HG02884 (cell line): Measurements from ENCODE around the gene PDGFC.

ENCODE experiments used
- ATAC-seq: cut with Tn5 transposase; IDR thresholded peaks from one replicate; pipeline ENCODE4 v1.9.1; 2021; ENCODE audit warnings: mild to moderate bottlenecking, moderate library complexity; ENCODE audit not compliant: unreplicated experiment

PDGFC gene

GRCh38 chr4:156790866-156791265 is 180.7 kb downstream of the PDGFC start:
- no peak for ATAC-seq

GRCh38 chr4:156788782-156789181 is 182.8 kb downstream of the PDGFC start:
- no peak for ATAC-seq

GRCh38 chr4:156786713-156787112 is 184.9 kb downstream of the PDGFC start:
- no peak for ATAC-seq

GRCh38 chr4:156784970-156785369 is 186.6 kb downstream of the PDGFC start:
- ATAC-seq, result no peak

- ATAC-seq, result no peak
These were observed 187.6 kb downstream of the PDGFC start for GRCh38 chr4:156783966-156784365.

GRCh38 chr4:156782491-156782890 is 189.1 kb downstream of the PDGFC start:
- no peak for ATAC-seq

GRCh38 chr4:156781852-156782251 is 189.7 kb downstream of the PDGFC start:
- ATAC-seq, result no peak

GRCh38 chr4:156779774-156780173 is 191.8 kb downstream of the PDGFC start:
- no peak for ATAC-seq

- ATAC-seq, result no peak
These were observed 192.6 kb downstream of the PDGFC start for GRCh38 chr4:156779042-156779441.

GRCh38 chr4:156778606-156779005 is 193.0 kb downstream of the PDGFC start:
- ATAC-seq, result no peak

GRCh38 chr4:156778093-156778492 is 193.5 kb downstream of the PDGFC start:
- no peak for ATAC-seq

GRCh38 chr4:156775813-156776212 is 195.8 kb downstream of the PDGFC start:
- no peak for ATAC-seq

GRCh38 chr4:156774422-156774821 is 197.2 kb downstream of the PDGFC start:
- ATAC-seq, result no peak

GRCh38 chr4:156773648-156774357 is 197.8 kb downstream of the PDGFC start:
- ATAC-seq, result no peak

- no peak for ATAC-seq
These were observed 200.3 kb downstream of the PDGFC start for GRCh38 chr4:156771171-156771837.

GRCh38 chr4:156770140-156770539 is 201.5 kb downstream of the PDGFC start:
- no peak for ATAC-seq

GRCh38 chr4:156767911-156768415 is 203.6 kb downstream of the PDGFC start:
- ATAC-seq, result no peak

GRCh38 chr4:156766846-156767245 is 204.8 kb downstream of the PDGFC start:
- ATAC-seq, result no peak

GRCh38 chr4:156765277-156765676 is 206.3 kb downstream of the PDGFC start:
- no peak for ATAC-seq

- ATAC-seq, result no peak
These were observed 206.8 kb downstream of the PDGFC start for GRCh38 chr4:156764846-156765245.

- ATAC-seq, result no peak
These were observed 207.5 kb downstream of the PDGFC start for GRCh38 chr4:156764145-156764544.

GRCh38 chr4:156763511-156763910 is 208.1 kb downstream of the PDGFC start:
- ATAC-seq, result no peak
